ENCODE results near the gene KCNMA1.
"Not testable (repeated sequence)": the region's sequence is repeated elsewhere in the genome, so short reads cannot be mapped to it uniquely, and the experiment has no call there.

The KCNMA1 gene

GRCh38 chr10:77359287-77359691, 278.3 kb downstream of the KCNMA1 start:
- in situ Hi-C loops (cut with HindIII; ENCODE audit: low sequenced_read_pairs): no loop called here

- in situ Hi-C loops (cut with HindIII; ENCODE audit: low sequenced_read_pairs): no loop called here
These were observed 279.0 kb downstream of the KCNMA1 start for GRCh38 chr10:77358656-77359055.

GRCh38 chr10:77357611-77358310, 279.8 kb downstream of the KCNMA1 start:
- in situ Hi-C loops (cut with HindIII; ENCODE audit: low sequenced_read_pairs): no loop called here

- in situ Hi-C loops (cut with HindIII; ENCODE audit: low sequenced_read_pairs): no loop called here
These were observed 280.4 kb downstream of the KCNMA1 start for GRCh38 chr10:77357185-77357584.

GRCh38 chr10:77355844-77356243, 281.8 kb downstream of the KCNMA1 start:
- in situ Hi-C loops (cut with HindIII; ENCODE audit: low sequenced_read_pairs): no loop called here

- in situ Hi-C loops (cut with HindIII; ENCODE audit: low sequenced_read_pairs): no loop called here
These were observed 286.2 kb downstream of the KCNMA1 start for GRCh38 chr10:77351386-77351785.

- in situ Hi-C loops (cut with HindIII; ENCODE audit: low sequenced_read_pairs): no loop called here
These were observed 286.9 kb downstream of the KCNMA1 start for GRCh38 chr10:77350711-77351119.

- in situ Hi-C loops (cut with HindIII; ENCODE audit: low sequenced_read_pairs): no loop called here
These were observed 287.5 kb downstream of the KCNMA1 start for GRCh38 chr10:77350134-77350533.

GRCh38 chr10:77349226-77349625, 288.4 kb downstream of the KCNMA1 start:
- in situ Hi-C loops (cut with HindIII; ENCODE audit: low sequenced_read_pairs): no loop called here

- in situ Hi-C loops (cut with HindIII; ENCODE audit: low sequenced_read_pairs): no loop called here
These were observed 288.9 kb downstream of the KCNMA1 start for GRCh38 chr10:77348751-77349150.

GRCh38 chr10:77348082-77348481, 289.5 kb downstream of the KCNMA1 start:
- in situ Hi-C loops (cut with HindIII; ENCODE audit: low sequenced_read_pairs): no loop called here

GRCh38 chr10:77347052-77347451, 290.6 kb downstream of the KCNMA1 start:
- in situ Hi-C loops (cut with HindIII; ENCODE audit: low sequenced_read_pairs): no loop called here

GRCh38 chr10:77341055-77341454, 296.6 kb downstream of the KCNMA1 start:
- in situ Hi-C loops (cut with HindIII; ENCODE audit: low sequenced_read_pairs): no loop called here

- in situ Hi-C loops (cut with HindIII; ENCODE audit: low sequenced_read_pairs): not testable (repeated sequence)
These were observed 297.7 kb downstream of the KCNMA1 start for GRCh38 chr10:77339872-77340271.

- in situ Hi-C loops (cut with HindIII; ENCODE audit: low sequenced_read_pairs): no loop called here
These were observed 298.4 kb downstream of the KCNMA1 start for GRCh38 chr10:77339166-77339565.

GRCh38 chr10:77338143-77338542, 299.5 kb downstream of the KCNMA1 start:
- in situ Hi-C loops (cut with HindIII; ENCODE audit: low sequenced_read_pairs): no loop called here

GRCh38 chr10:77334501-77334900, 303.1 kb downstream of the KCNMA1 start:
- in situ Hi-C loops (cut with HindIII; ENCODE audit: low sequenced_read_pairs): no loop called here

GRCh38 chr10:77333610-77334340, 303.8 kb downstream of the KCNMA1 start:
- in situ Hi-C loops (cut with HindIII; ENCODE audit: low sequenced_read_pairs): no loop called here

GRCh38 chr10:77332256-77332655, 305.4 kb downstream of the KCNMA1 start:
- in situ Hi-C loops (cut with HindIII; ENCODE audit: low sequenced_read_pairs): no loop called here

- in situ Hi-C loops (cut with HindIII; ENCODE audit: low sequenced_read_pairs): no loop called here
These were observed 309.3 kb downstream of the KCNMA1 start for GRCh38 chr10:77328272-77328816.

- in situ Hi-C loops (cut with HindIII; ENCODE audit: low sequenced_read_pairs): no loop called here
These were observed 312.4 kb downstream of the KCNMA1 start for GRCh38 chr10:77325233-77325537.

GRCh38 chr10:77321838-77322237, 315.8 kb downstream of the KCNMA1 start:
- in situ Hi-C loops (cut with HindIII; ENCODE audit: low sequenced_read_pairs): no loop called here
